Raji (cell line): ENCODE measurements around the gene PLCL2.

Experiments
- POLR2A ChIP-seq: IDR thresholded peaks from 2 replicates; pipeline ENCODE4 v1.6.1; 2011; ENCODE audit warnings: low read depth, low read length, control low read depth; ENCODE audit not compliant: insufficient read depth

Gene PLCL2

GRCh38 chr3:17032407-17033034 is 147.8 kb downstream of the PLCL2 start:
- TF ChIP-seq POLR2A, result no peak

GRCh38 chr3:17033516-17034168 is 148.9 kb downstream of the PLCL2 start:
- no peak for TF ChIP-seq POLR2A

GRCh38 chr3:17035033-17035432 is 150.3 kb downstream of the PLCL2 start:
- TF ChIP-seq POLR2A, result no peak

GRCh38 chr3:17035966-17036365 is 151.2 kb downstream of the PLCL2 start:
- TF ChIP-seq POLR2A, result no peak

- TF ChIP-seq POLR2A, result no peak
Observed at GRCh38 chr3:17038141-17038540, 153.4 kb downstream of the PLCL2 start.

GRCh38 chr3:17038900-17039553 is 154.3 kb downstream of the PLCL2 start:
- no peak for TF ChIP-seq POLR2A

GRCh38 chr3:17039594-17039993 is 154.8 kb downstream of the PLCL2 start:
- no peak for TF ChIP-seq POLR2A

- TF ChIP-seq POLR2A, result no peak
Observed at GRCh38 chr3:17040322-17040989, 155.7 kb downstream of the PLCL2 start.

- no peak for TF ChIP-seq POLR2A
Observed at GRCh38 chr3:17040990-17041377, 156.2 kb downstream of the PLCL2 start.

- TF ChIP-seq POLR2A, result no peak
Observed at GRCh38 chr3:17044855-17045254, 160.1 kb downstream of the PLCL2 start.

GRCh38 chr3:17045705-17046104 is 160.9 kb downstream of the PLCL2 start:
- TF ChIP-seq POLR2A, result no peak

- no peak for TF ChIP-seq POLR2A
Observed at GRCh38 chr3:17046623-17047022, 161.9 kb downstream of the PLCL2 start.

GRCh38 chr3:17047162-17047561 is 162.4 kb downstream of the PLCL2 start:
- TF ChIP-seq POLR2A, result no peak

- TF ChIP-seq POLR2A, result no peak
Observed at GRCh38 chr3:17047894-17048293, 163.1 kb downstream of the PLCL2 start.

- no peak for TF ChIP-seq POLR2A
Observed at GRCh38 chr3:17050071-17050470, 165.3 kb downstream of the PLCL2 start.

- no peak for TF ChIP-seq POLR2A
Observed at GRCh38 chr3:17050506-17050905, 165.8 kb downstream of the PLCL2 start.

GRCh38 chr3:17052363-17052762 is 167.6 kb downstream of the PLCL2 start:
- TF ChIP-seq POLR2A, result no peak
